ENCODE results near the gene HOXD3.

GRCh38 chr2:176117162-176117822 is 39.8 kb upstream of the HOXD3 start:
- TF ChIP-seq CTCF (IDR thresholded peaks at IDR 0.05; ENCODE audit: low read depth, low read length): no peak
- no peak for TF ChIP-seq POLR2A (IDR thresholded peaks at IDR 0.05; ENCODE audit: extremely low read depth, insufficient read length)
- TF ChIP-seq MAX (IDR thresholded peaks at IDR 0.05; ENCODE audit: low read depth, low read length): no peak
